Caco-2 (cell line): ENCODE data around the gene MTOR. TPM values are rescaled to one million over a fixed set of nuclear protein-coding genes. Genes with fewer than 3 reads are reported as not detected.

Experiments
- BruUV-seq: library from RNA; stranded (reverse); fragments of 400-500 nt; replicated peaks from 2 replicates; lab custom pipeline; 2021; lab: Mats Ljungman, UMichigan
- CTCF ChIA-PET: fragments of 300-600 bp; sonication (Branson Sonifier 250); formaldehyde crosslinking; loops from one replicate; lab custom pipeline; 2022; ENCODE audit warnings: antibody characterized with exemption; lab: Charles Lee
- POLR2A ChIA-PET: fragments of 300-600 bp; sonication (Branson Sonifier 250); formaldehyde crosslinking; loops from one replicate; lab custom pipeline; 2022; ENCODE audit warnings: antibody characterized with exemption; lab: Charles Lee
- DNase-seq, 2 experiments: peaks; one replicate each; pipeline versions ENCODE4 v3.0.0 to v3.0.0-alpha.2; 2020 to 2022
- H3K27me3 ChIP-seq: replicated peaks from 2 replicates; pipeline ENCODE4 v1.6.0; 2011; ENCODE audit warnings: low read length; ENCODE audit not compliant: control insufficient read depth, insufficient read depth
- H3K36me3 ChIP-seq: 2 replicates; pipeline ENCODE4 v1.5.1; 2011; ENCODE audit warnings: low read length; ENCODE audit not compliant: control insufficient read depth, insufficient read depth
- H3K4me1 ChIP-seq: fragments of 250-450 bp; sonication (Bioruptor Pico); 2 replicates; pipeline ENCODE4 v1.5.1; 2020; ENCODE audit warnings: mild to moderate bottlenecking
- H3K4me3 ChIP-seq: 2 replicates; pipeline ENCODE4 v1.5.1; 2011; ENCODE audit warnings: low read depth, mild to moderate bottlenecking, control low read depth, low read length
- H3K9me3 ChIP-seq: fragments of 250-450 bp; sonication (Bioruptor Pico); 2 replicates; pipeline ENCODE4 v1.5.1; 2020; ENCODE audit warnings: mild to moderate bottlenecking, moderate library complexity
- H3K27ac Mint-ChIP-seq: one replicate; pipeline ENCODE4 v1.8.0; 2022; ENCODE audit warnings: mixed read lengths; ENCODE audit not compliant: unreplicated experiment
- H3K27me3 Mint-ChIP-seq: one replicate; pipeline ENCODE4 v1.8.0; 2022; ENCODE audit warnings: mixed read lengths; ENCODE audit not compliant: insufficient read depth, unreplicated experiment
- H3K36me3 Mint-ChIP-seq: one replicate; pipeline ENCODE4 v1.8.0; 2022; ENCODE audit warnings: mild to moderate bottlenecking, mixed read lengths; ENCODE audit not compliant: insufficient read depth, unreplicated experiment
- H3K4me1 Mint-ChIP-seq: one replicate; pipeline ENCODE4 v1.8.0; 2022; ENCODE audit warnings: low read depth, mixed read lengths; ENCODE audit not compliant: unreplicated experiment
- H3K4me3 Mint-ChIP-seq: one replicate; pipeline ENCODE4 v1.8.0; 2022; ENCODE audit warnings: mild to moderate bottlenecking, moderate library complexity, mixed read lengths; ENCODE audit not compliant: unreplicated experiment
- H3K9me3 Mint-ChIP-seq: one replicate; pipeline ENCODE4 v1.8.0; 2022; ENCODE audit warnings: mixed read lengths; ENCODE audit not compliant: unreplicated experiment
- CTCF ChIP-seq, 2 experiments: fragments of 200-600 bp in 1 of 2; IDR thresholded peaks; 1 replicate in 1 of 2; 2 replicates in 1 of 2; pipeline versions ENCODE4 v1.5.1 to v1.8.0; 2011 to 2022; ENCODE audit warnings: antibody characterized with exemption in 1 of 2, control low read depth in 1 of 2, inconsistent platforms in 1 of 2, low read depth in 1 of 2, low read length in 1 of 2, mild to moderate bottlenecking in 1 of 2, moderate library complexity in 1 of 2; ENCODE audit not compliant: insufficient read depth in 1 of 2, severe bottlenecking in 1 of 2, unreplicated experiment in 1 of 2
- intact Hi-C: fragments of 100-400 bp; cut with micrococcal nuclease; formaldehyde crosslinking; loops from one replicate; pipeline ENCODE4 v1.10.0; 2022; ENCODE audit not compliant: unreplicated experiment
- total RNA-seq: library from RNA; stranded (reverse); gene quantifications from 2 replicates; pipeline ENCODE4 v1.2.3, GENCODE V29; 2022

The MTOR gene
- total RNA-seq, 1 experiment from 2014 or later, result 45.7 TPM

GRCh38 chr1:11158720-11159321 is 103.5 kb downstream of the MTOR start:
- no peak overlapping the region for H3K4me3 Mint-ChIP-seq
- peaks cover 5% of the 10 kb centered on the region for H3K4me1 Mint-ChIP-seq
- no peak for TF ChIP-seq CTCF (IDR thresholded peaks at IDR 0.05; ENCODE audit: insufficient read depth in 1 of 2, low read depth in 1 of 2, low read length in 1 of 2, severe bottlenecking in 1 of 2, unreplicated experiment in 1 of 2)
- Histone ChIP-seq H3K27me3 (no peaks in the 10 kb centered on the region), H3K4me3 (no peak overlapping the region), H3K4me1 (no peaks in the 10 kb centered on the region), H3K36me3 (no peaks in the 10 kb centered on the region; the same call in 1 of the 2 replicates), H3K9me3 (no peaks in the 10 kb centered on the region)
- H3K27me3 Mint-ChIP-seq, result no peaks in the 10 kb centered on the region
- CTCF ChIA-PET, result no interaction called here
- peaks cover 21% of the 10 kb centered on the region for H3K36me3 Mint-ChIP-seq
- intact Hi-C loops, result no loop called here
- POLR2A ChIA-PET, result no interaction called here
- H3K27ac Mint-ChIP-seq, result no peak overlapping the region
- BruUV-seq, result no TSS peak
- no peaks in the 10 kb centered on the region for H3K9me3 Mint-ChIP-seq
- no peak for DNase-seq

GRCh38 chr1:11158291-11158690 is 104.1 kb downstream of the MTOR start:
- H3K4me3 ChIP-seq, result no peak overlapping the region

GRCh38 chr1:11157867-11158266 is 104.5 kb downstream of the MTOR start:
- no peaks in the 10 kb centered on the region for H3K27me3 ChIP-seq
- H3K9me3 Mint-ChIP-seq, result no peaks in the 10 kb centered on the region
- no peak overlapping the region for H3K4me3 ChIP-seq
- no peak for TF ChIP-seq CTCF (IDR thresholded peaks at IDR 0.05; ENCODE audit: insufficient read depth in 1 of 2, low read depth in 1 of 2, low read length in 1 of 2, severe bottlenecking in 1 of 2, unreplicated experiment in 1 of 2)
- no TSS peak for BruUV-seq
- peaks cover 5% of the 10 kb centered on the region for H3K4me1 Mint-ChIP-seq
- H3K4me1 ChIP-seq, result no peaks in the 10 kb centered on the region
- H3K9me3 ChIP-seq, result no peaks in the 10 kb centered on the region
- peaks cover 16% of the 10 kb centered on the region for H3K36me3 Mint-ChIP-seq
- intact Hi-C loops, result no loop called here
- no peaks in the 10 kb centered on the region; the same call in 1 of the 2 replicates for H3K36me3 ChIP-seq
- POLR2A ChIA-PET, result interaction anchor here (0.5 kb wide), 1 partner anchor 118 kb away, joined by 9 read pairs; no protein-coding TSS in a partner anchor
- no peaks in the 10 kb centered on the region for H3K27me3 Mint-ChIP-seq
- DNase-seq, result no peak
- CTCF ChIA-PET, result no interaction called here
- H3K4me3 Mint-ChIP-seq, result no peak overlapping the region
- H3K27ac Mint-ChIP-seq, result no peak overlapping the region

More at GRCh38 chr1:11158291-11158690, 104.1 kb downstream of the MTOR start:
- Mint-ChIP-seq H3K27me3 (no peaks in the 10 kb centered on the region), H3K4me3 (no peak overlapping the region), H3K27ac (no peak overlapping the region), H3K36me3 (peaks cover 16% of the 10 kb centered on the region), H3K9me3 (no peaks in the 10 kb centered on the region), H3K4me1 (peaks cover 5% of the 10 kb centered on the region)
- ChIA-PET POLR2A (no interaction called here), CTCF (no interaction called here)
- Histone ChIP-seq H3K9me3 (no peaks in the 10 kb centered on the region), H3K4me1 (no peaks in the 10 kb centered on the region), H3K36me3 (no peaks in the 10 kb centered on the region; the same call in 1 of the 2 replicates), H3K27me3 (no peaks in the 10 kb centered on the region)
- TF ChIP-seq CTCF (IDR thresholded peaks at IDR 0.05; ENCODE audit: insufficient read depth in 1 of 2, low read depth in 1 of 2, low read length in 1 of 2, severe bottlenecking in 1 of 2, unreplicated experiment in 1 of 2), result no peak
- intact Hi-C loops, result no loop called here
- BruUV-seq, result no TSS peak
- DNase-seq, result no peak
